Endometrium (tissue), 2 donors: Measurements from ENCODE around the gene MAP3K8.

Source experiments
- FAIRE-seq: peaks from 2 replicates; lab custom pipeline; 2012; peaks lifted over from hg19 to GRCh38; lab: Jason Lieb, UNC
- donor health status: control.
- donor health status: control.

Gene MAP3K8

GRCh38 chr10:30490289-30491000 is 56.5 kb downstream of the MAP3K8 start:
- no peak for FAIRE-seq

DNA sequence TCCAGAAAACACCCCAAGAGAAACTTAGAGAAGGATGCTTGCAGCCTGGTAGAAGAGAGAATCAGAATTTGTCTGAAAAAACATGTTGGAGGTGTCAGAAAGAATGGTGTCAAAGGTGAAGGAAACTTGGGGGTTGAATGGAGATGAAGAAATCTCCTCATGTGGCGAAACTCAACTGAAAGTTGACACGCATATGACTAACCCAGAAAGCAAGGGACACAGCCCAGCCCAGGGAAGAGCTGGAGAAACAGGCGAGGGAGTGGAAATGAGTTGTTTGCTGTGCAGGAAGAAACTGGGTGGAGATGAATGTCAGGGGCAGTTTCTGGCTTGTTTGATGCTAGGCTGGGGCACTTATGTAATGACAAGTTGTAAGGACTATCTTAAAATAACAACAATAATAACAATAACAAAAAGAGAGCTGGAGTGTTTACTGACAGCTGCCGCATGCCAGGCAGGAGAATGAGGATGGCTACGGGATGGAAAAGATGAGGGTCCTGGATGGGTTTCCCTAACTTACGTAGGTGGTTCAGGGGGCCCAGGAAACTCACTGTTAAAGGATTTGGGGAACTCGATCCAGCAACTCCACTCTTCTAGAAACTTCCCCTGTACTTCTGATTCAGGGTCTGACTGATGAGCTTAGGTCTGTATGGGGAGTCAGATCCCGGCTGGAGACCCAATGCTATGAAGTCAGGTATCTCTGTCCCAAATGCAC is 57.4 kb downstream of the MAP3K8 start:
- no peak for FAIRE-seq

DNA sequence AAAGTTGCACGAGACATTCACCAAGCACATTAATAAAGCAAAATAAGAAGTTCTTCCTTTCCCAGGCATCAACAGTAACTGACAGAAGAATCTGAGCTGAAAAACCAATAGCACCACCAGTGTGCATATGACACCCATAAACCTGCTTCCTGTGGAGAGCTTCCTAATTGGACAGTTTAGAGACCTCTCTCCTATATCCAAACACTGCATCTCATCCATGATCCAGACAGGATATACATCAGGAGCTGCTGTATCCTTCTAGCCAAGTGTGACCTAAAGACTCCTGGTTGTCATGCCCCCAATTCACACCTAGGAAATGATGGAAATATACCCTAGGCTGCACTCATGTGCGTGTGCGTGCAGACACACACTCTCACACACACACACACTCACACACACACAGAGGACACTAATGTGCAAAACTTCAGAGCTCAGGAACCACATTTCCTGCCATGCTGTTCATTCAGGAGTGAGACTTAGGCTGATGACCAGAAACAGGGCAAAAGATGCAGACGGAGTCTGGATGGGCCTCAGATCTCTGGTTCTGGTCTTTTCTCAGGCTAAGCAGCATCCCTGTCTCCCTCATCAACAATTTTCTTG is 58.0 kb downstream of the MAP3K8 start:
- no peak for FAIRE-seq

- FAIRE-seq: no peak
These were observed 59.9 kb downstream of the MAP3K8 start for GRCh38 chr10:30493609-30494530.

- no peak for FAIRE-seq
These were observed 60.6 kb downstream of the MAP3K8 start for GRCh38 chr10:30494558-30494957.

- no peak for FAIRE-seq
These were observed 61.7 kb downstream of the MAP3K8 start for GRCh38 chr10:30495687-30496086.

DNA sequence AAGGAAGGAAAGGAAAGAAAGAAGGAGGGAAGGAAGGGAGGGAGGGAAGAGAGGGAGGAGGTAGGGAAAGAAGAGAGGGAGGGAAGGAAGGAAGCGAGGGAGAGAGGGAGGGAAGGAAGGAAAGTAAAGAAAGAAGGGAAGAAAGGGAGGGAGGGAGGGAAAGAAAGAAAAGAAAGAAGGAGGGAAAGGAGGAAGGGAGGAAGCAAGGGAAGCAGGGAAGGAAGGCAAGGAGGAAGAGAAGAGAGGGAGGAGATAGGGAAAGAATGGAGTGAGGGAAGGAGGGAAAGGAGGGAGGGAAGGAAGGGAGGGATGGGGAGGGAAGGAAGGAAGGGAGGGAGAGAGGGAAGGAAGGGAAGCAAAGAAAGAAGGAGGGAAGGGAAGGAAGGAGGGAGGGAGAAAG is 65.8 kb downstream of the MAP3K8 start:
- FAIRE-seq: no peak

DNA sequence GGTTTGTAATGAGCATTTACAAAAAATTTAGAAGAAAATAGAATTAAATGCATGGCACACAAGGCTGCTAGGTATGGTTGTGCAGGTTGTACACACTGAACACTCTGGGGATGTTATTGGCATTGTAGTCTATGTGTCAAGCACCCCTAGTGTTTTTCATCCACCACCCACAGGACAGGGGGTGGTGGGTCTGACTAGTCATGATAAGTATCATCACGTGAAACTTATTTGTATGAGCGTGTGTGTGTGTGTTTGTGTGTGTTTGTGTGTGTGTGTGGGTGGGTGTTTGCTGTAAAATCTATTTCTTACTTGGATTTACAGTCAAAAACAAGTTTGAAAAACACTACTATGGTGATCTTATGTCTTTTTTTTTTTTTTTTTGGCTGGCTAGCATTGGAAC is 66.5 kb downstream of the MAP3K8 start:
- FAIRE-seq: no peak

DNA sequence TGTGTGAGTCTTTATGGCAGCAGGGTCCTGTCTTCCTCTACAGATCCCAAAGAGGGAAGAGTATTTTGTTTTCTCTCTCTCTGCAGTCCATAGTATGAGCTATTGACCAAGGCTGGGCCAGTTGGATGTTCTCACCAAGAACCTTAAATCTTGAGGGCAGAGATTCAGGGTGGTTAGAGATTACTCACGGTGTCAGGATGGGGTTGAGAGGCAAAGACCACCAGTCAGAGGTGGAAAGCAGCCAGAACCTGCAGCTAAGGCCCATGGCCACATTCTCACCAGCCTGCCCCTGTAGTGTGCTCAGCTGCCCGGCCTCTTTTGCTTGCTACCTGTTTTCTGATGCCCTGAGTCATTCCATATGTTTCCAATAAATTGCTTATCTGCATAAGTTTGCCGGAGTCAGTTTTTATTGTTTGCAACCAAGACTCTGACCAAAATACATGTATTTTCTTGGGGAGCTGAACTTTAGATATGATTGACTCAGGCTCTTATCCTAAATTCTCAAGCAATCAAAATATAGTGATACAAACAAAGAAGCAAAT is 67.0 kb downstream of the MAP3K8 start:
- FAIRE-seq: no peak

DNA sequence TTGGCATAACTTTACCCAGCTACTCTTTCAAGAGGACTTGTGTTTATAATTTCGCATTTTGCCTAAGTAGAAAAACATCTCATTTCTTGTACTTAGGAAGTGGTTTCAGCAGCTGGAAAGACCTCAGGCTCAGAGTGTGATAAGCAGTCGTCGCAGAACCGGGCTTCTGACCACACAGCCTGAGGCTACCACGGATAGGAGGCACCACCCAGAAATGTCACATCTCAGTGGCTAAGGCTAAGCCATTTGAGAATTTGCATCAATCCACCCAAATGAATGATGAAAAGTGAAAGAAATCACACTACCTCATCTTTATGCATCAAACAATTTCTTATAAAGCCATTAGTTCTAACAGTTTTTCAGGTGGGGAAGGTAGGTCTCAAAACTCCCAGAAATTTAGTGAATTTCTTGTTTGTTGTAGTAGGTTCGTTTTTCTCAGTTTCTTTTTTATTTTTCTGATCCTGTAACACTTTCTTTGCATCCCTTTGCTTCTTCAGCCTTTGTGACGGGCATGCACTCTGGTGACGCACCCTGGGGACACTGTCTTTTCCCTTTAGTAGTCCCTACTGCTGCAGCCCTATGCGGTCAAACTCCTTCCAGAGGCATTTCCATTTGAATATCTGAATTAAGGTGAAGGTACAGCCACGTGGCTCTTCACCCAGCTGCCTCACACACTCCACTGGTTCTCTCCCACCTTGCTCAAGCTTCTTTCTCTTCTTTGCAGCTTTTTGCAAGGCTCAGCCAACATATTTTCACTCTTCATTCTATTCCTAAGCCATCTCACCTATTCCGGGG is 68.5 kb downstream of the MAP3K8 start:
- no peak for FAIRE-seq

- no peak for FAIRE-seq
These were observed 69.8 kb downstream of the MAP3K8 start for GRCh38 chr10:30503700-30504266.

- no peak for FAIRE-seq
These were observed 71.7 kb downstream of the MAP3K8 start for GRCh38 chr10:30505543-30506298.

DNA sequence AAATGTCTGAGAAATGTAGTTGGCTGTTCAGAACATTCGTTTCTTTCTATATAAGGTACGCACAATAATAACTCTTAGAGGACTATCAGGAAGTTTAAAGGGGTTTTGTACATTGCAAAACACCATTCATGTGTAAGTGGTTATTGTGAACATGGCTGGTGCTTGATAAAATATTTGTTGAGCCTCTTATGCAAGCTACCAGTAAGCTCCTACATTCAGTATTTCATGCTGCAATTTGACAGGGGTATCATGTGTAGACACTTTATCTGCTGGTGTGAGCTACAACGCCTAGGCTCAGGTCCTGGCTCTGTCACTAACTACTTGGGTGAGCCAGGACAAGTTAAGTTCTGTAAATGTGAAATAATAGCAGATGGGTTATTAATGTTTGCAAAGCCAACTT is 75.5 kb downstream of the MAP3K8 start:
- FAIRE-seq: no peak

DNA sequence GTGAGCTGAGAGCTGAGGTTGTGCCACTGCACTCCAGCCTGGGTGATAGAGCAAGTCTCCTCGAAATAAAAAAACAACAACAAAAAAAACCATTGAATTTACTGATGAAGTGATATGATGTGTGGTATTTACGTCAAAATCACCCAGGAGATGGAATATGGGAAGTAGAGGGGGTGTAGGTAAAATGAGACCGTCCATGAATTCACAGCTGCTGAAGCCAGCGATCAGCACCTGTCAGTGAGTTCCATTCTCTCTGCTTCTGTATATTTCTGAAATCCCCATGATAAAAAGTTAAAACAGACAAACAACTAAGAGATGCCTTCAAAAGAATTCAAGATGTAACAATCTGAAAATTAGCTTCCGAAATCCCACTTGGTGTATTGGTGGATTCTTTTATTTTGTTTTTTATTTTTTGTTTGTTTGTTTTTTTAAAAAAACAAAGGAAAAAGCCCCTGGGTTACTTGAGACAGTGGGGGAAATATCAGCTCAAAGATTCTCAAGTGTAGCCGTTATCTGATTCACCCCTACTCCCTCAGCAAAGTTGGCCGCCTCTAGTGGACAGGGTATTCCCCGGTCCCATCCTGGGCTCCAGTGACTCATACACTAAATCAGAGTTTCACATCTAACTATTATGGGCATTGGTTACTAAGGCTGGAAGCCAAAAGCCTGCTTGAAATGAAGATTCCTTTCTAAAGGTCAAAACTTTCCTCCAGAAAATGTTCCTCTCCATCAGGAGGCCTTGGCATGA is 76.4 kb downstream of the MAP3K8 start:
- FAIRE-seq: no peak

GRCh38 chr10:30510932-30511700 is 77.1 kb downstream of the MAP3K8 start:
- FAIRE-seq: no peak
